ENCODE results near the gene ACOT7. TPM values are rescaled to one million over a fixed set of nuclear protein-coding genes. Genes with fewer than 3 reads are reported as not detected.

Gene ACOT7
- total and polyA plus RNA-seq, 2 donors from 2014 or later, result 23.0 to 135 TPM

DNA sequence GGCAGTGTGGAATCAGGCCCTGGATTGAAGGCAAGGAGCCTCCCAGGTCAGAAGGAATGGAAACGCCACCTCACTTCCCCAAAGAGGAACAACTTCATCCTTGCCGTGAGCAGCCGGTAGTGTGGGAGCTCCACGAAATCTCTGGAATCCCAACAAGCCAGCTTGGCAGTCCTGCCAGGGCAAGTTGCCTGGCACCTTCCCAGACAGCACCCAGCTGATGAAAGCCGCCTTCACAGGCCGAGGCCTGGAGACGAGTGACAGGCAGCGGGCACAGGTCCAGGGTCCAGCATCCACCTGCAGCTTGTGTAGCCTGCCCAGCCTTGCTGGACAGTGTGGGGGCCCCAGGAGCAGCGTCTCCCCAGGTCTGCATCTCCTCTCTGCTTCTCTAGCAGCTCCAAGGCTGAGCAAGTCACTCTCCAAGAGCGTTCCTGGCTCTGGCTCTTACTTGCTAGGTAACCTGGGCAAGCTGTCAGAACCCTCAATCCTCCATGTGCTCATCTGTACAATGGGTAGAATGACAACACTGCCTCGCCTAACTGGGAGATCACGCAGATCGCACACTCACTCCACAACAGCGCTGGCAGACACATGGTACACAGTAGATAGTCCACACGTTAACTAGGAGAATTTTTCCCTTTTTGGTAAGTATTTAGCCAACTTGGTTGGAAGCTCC, 43.0 kb downstream of the ACOT7 start:
- no peak overlapping the region for H3K4me3 ChIP-seq (ENCODE audit: low read length in 3 of 3)
- H3K9me3 ChIP-seq (ENCODE audit: control insufficient read depth in 2 of 3, insufficient read depth in 1 of 3, low read length in 3 of 3), result no peaks in the 10 kb centered on the region
- no peak overlapping the region for H3K27ac ChIP-seq (ENCODE audit: low read depth in 2 of 2, low read length in 2 of 2)
- DNase-seq (no peak), FAIRE-seq (no peak)
- no peaks in the 10 kb centered on the region for H3K36me3 ChIP-seq (ENCODE audit: control insufficient read depth in 2 of 3, insufficient read depth in 3 of 3, low read length in 3 of 3)
- peak overlapping the region in 1 of 3 donors; percentile 1 for H3K9ac ChIP-seq (ENCODE audit: low read length in 3 of 3)
- H3K27me3 ChIP-seq (ENCODE audit: control insufficient read depth, insufficient read depth, low read length), result no peaks in the 10 kb centered on the region
- TF ChIP-seq, protein P1, sequence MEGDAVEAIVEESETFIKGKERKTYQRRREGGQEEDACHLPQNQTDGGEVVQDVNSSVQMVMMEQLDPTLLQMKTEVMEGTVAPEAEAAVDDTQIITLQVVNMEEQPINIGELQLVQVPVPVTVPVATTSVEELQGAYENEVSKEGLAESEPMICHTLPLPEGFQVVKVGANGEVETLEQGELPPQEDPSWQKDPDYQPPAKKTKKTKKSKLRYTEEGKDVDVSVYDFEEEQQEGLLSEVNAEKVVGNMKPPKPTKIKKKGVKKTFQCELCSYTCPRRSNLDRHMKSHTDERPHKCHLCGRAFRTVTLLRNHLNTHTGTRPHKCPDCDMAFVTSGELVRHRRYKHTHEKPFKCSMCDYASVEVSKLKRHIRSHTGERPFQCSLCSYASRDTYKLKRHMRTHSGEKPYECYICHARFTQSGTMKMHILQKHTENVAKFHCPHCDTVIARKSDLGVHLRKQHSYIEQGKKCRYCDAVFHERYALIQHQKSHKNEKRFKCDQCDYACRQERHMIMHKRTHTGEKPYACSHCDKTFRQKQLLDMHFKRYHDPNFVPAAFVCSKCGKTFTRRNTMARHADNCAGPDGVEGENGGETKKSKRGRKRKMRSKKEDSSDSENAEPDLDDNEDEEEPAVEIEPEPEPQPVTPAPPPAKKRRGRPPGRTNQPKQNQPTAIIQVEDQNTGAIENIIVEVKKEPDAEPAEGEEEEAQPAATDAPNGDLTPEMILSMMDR (IDR thresholded peaks at IDR 0.05; ENCODE audit: borderline replicate concordance, extremely low read depth, insufficient read depth), result no peak
- peaks cover 0 to 20% (median 16%) of the 10 kb centered on the region in 3 donors for H3K4me1 ChIP-seq (ENCODE audit: control insufficient read depth in 2 of 3, insufficient read depth in 2 of 3, low read depth in 1 of 3, low read length in 3 of 3)
- intact Hi-C loops (cut with DNase I), result no loop called here

DNA sequence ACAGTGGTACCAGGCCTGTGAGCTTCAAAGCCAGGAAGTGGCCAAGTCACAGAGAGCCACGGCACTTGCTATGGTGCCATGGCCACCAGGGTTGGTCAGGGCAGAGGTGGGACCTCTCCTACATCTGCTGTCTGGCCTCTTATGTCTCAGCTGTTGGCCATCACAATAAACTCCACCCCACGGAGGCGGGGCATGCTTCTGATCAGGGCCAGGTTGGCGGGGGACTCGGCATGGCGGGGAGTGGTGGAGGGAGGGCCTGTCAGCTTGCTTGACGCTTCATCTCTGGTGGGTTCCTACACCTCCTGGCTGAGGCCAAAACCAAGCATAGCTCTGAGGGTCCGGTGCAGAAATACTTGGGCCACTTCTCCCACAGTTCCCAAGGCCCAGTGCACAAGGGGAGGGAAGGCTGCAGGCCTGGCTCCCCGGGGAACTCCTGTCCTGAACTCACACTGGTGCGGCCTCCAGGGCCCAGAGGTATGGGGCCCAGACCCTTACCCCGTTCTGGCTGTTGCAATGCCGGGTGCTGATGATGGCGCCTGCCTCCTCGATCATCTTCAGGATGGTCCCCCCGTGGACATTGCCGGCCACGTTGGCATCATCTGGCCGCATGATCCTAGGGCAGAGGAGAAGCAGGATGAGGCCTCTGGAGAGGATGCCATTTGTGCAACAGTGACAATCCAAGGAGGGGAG, 44.2 kb downstream of the ACOT7 start:
- no peak for DNase-seq
- TF ChIP-seq, protein P1 (IDR thresholded peaks at IDR 0.05; ENCODE audit: borderline replicate concordance, extremely low read depth, insufficient read depth), result no peak
- Histone ChIP-seq H3K27me3 (ENCODE audit: control insufficient read depth, insufficient read depth, low read length) (no peaks in the 10 kb centered on the region), H3K9ac (ENCODE audit: low read length in 3 of 3) (no peak overlapping the region), H3K36me3 (ENCODE audit: control insufficient read depth in 2 of 3, insufficient read depth in 3 of 3, low read length in 3 of 3) (no peaks in the 10 kb centered on the region), H3K4me3 (ENCODE audit: low read length in 3 of 3) (no peak overlapping the region), H3K4me1 (ENCODE audit: control insufficient read depth in 2 of 3, insufficient read depth in 2 of 3, low read depth in 1 of 3, low read length in 3 of 3) (peaks cover 0 to 20% (median 16%) of the 10 kb centered on the region in 3 donors), H3K27ac (ENCODE audit: low read depth in 2 of 2, low read length in 2 of 2) (no peak overlapping the region), H3K9me3 (ENCODE audit: control insufficient read depth in 2 of 3, insufficient read depth in 1 of 3, low read length in 3 of 3) (no peaks in the 10 kb centered on the region)
- no peak for FAIRE-seq
- intact Hi-C loops (cut with DNase I), result loop anchor here (10.0 kb wide), 1 partner anchor 95 kb away; no protein-coding TSS in a partner anchor

DNA sequence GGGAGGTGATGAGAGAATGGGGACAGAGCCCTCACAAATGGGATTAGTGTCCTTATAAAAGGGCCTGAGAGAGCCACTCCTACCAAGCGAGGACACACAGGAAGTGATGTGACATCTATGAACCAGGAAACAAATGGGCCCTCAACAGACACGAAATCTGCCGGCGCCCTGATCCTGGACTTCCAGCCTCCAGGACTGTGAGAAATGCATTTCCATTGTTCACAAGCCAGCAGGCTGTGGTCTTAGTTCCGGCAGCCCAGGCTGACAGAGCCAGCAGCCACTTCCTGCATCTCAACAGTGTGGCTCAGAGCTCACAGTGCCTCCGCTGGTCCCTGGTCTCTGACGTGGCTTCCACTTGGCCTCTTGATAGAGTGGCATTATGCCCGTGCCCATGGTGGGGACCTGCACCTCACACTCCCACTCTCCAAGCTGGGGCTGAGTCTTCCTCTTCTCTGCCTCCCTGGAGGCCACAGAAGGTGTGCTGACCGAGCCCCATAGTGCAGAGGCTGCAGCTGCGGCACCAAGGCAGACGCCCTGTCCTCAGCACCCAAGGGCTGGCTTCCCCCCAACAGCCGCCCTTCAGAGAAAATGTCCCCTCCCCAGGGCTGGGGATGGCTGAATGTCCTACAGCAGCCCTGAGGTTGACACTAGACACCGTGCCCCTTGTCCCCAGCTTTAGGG, 44.9 kb downstream of the ACOT7 start:
- FAIRE-seq (no peak), DNase-seq (peak in 1 of 5 donors; percentile 45)
- Histone ChIP-seq H3K4me1 (ENCODE audit: control insufficient read depth in 2 of 3, insufficient read depth in 2 of 3, low read depth in 1 of 3, low read length in 3 of 3) (peaks cover 0 to 13% (median 10%) of the 10 kb centered on the region in 3 donors), H3K9me3 (ENCODE audit: control insufficient read depth in 2 of 3, insufficient read depth in 1 of 3, low read length in 3 of 3) (no peaks in the 10 kb centered on the region), H3K27me3 (ENCODE audit: control insufficient read depth, insufficient read depth, low read length) (no peaks in the 10 kb centered on the region), H3K36me3 (ENCODE audit: control insufficient read depth in 2 of 3, insufficient read depth in 3 of 3, low read length in 3 of 3) (no peaks in the 10 kb centered on the region), H3K27ac (ENCODE audit: low read depth in 2 of 2, low read length in 2 of 2) (peak overlapping the region in 1 of 2 donors; percentile 51), H3K4me3 (ENCODE audit: low read length in 3 of 3) (no peak overlapping the region), H3K9ac (ENCODE audit: low read length in 3 of 3) (no peak overlapping the region)
- intact Hi-C loops (cut with DNase I), result loop anchor here (10.0 kb wide), 1 partner anchor 94 kb away; no protein-coding TSS in a partner anchor
- TF ChIP-seq, protein P1 (IDR thresholded peaks at IDR 0.05; ENCODE audit: borderline replicate concordance, extremely low read depth, insufficient read depth), result no peak

All from kidney (tissue), 14 donors.